ENCODE results near the gene GMIP.
"Not testable (repeated sequence)": the region's sequence is repeated elsewhere in the genome, so short reads cannot be mapped to it uniquely, and the experiment has no call there.

DNA sequence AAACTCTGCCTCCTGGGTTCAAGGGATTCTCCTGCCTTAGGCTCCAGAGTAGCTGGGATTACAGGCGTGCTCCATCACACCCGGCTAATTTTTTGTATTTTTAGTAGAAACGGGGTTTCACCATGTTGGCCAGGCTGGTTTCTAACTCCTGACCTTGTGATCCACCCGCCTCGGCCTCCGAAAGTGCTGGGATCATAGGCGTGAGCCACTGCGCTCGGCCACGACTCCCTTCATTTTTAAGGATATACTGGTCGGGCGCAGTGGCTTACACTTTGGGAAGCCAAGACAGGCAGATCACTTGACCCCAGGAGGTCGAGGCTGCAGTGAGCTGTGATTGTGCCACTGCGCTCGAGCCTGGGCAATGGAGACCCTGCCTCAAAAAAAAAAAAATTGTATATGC is 42.7 kb upstream of the GMIP start:
- TF ChIP-seq, protein P1, sequence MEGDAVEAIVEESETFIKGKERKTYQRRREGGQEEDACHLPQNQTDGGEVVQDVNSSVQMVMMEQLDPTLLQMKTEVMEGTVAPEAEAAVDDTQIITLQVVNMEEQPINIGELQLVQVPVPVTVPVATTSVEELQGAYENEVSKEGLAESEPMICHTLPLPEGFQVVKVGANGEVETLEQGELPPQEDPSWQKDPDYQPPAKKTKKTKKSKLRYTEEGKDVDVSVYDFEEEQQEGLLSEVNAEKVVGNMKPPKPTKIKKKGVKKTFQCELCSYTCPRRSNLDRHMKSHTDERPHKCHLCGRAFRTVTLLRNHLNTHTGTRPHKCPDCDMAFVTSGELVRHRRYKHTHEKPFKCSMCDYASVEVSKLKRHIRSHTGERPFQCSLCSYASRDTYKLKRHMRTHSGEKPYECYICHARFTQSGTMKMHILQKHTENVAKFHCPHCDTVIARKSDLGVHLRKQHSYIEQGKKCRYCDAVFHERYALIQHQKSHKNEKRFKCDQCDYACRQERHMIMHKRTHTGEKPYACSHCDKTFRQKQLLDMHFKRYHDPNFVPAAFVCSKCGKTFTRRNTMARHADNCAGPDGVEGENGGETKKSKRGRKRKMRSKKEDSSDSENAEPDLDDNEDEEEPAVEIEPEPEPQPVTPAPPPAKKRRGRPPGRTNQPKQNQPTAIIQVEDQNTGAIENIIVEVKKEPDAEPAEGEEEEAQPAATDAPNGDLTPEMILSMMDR (IDR thresholded peaks at IDR 0.05), result not testable (repeated sequence)
- TF ChIP-seq TCF7L2 (IDR thresholded peaks at IDR 0.05; ENCODE audit: low read depth, low read length), result not testable (repeated sequence)

Measured in Panc1 (cell line).